PC-3 (cell line): ENCODE results near the gene GBP1.

Experiments used
- CTCF ChIP-seq: fragments of 300-600 bp; sonication (generic); conservative IDR thresholded peaks from 2 replicates; pipeline ENCODE4 v1.5.1; 2017; ENCODE audit warnings: antibody characterized with exemption, low read depth, mild to moderate bottlenecking, low read length
- EZH2 ChIP-seq: fragments of 300-600 bp; sonication (generic); IDR thresholded peaks from one replicate; pipeline ENCODE4 v1.6.1; 2017; ENCODE audit warnings: antibody characterized with exemption, mild to moderate bottlenecking, low read length; ENCODE audit not compliant: unreplicated experiment
- EZH2phosphoT487 ChIP-seq: fragments of 300-600 bp; sonication (generic); IDR thresholded peaks from 2 replicates; pipeline ENCODE4 v1.6.1; 2018; ENCODE audit warnings: mild to moderate bottlenecking, antibody characterized with exemption, low read length, borderline replicate concordance

- TF ChIP-seq CTCF, result no peak
- TF ChIP-seq EZH2, result no peak
- TF ChIP-seq EZH2phosphoT487, result no peak
Observed at GRCh38 chr1:89043940-89044339, 21.1 kb downstream of the GBP1 start.
